ENCODE results near the gene VPS4B. TPM values are rescaled to one million over a fixed set of nuclear protein-coding genes. Genes with fewer than 3 reads are reported as not detected.

VPS4B gene
- total RNA-seq, 1 experiment from 2014 or later = 35.0 TPM

GRCh38 chr18:63446266-63446665 lies 24.0 kb upstream of the VPS4B start:
- no peaks in the 10 kb centered on the region for H3K4me1 Mint-ChIP-seq (ENCODE audit: low read depth, unreplicated experiment)
- no peak for TF ChIP-seq CTCF (IDR thresholded peaks at IDR 0.05; ENCODE audit: insufficient read depth in 1 of 2, low read depth in 1 of 2, low read length in 1 of 2, severe bottlenecking in 1 of 2, unreplicated experiment in 1 of 2)
- Histone ChIP-seq H3K36me3 (ENCODE audit: control insufficient read depth, insufficient read depth, low read length) (no peaks in the 10 kb centered on the region), H3K27me3 (replicated peaks; ENCODE audit: control insufficient read depth, insufficient read depth, low read length) (no peaks in the 10 kb centered on the region), H3K4me3 (ENCODE audit: low read depth, low read length) (no peak overlapping the region), H3K9me3 (no peaks in the 10 kb centered on the region), H3K4me1 (no peaks in the 10 kb centered on the region)
- intact Hi-C loops (cut with micrococcal nuclease; ENCODE audit: unreplicated experiment) = no loop called here
- H3K9me3 Mint-ChIP-seq (ENCODE audit: unreplicated experiment) = no peaks in the 10 kb centered on the region
- H3K4me3 Mint-ChIP-seq (ENCODE audit: unreplicated experiment) = no peak overlapping the region
- no peak for DNase-seq
- no peak overlapping the region for H3K27ac Mint-ChIP-seq (ENCODE audit: unreplicated experiment)
- CTCF ChIA-PET = no interaction called here
- H3K36me3 Mint-ChIP-seq (ENCODE audit: insufficient read depth, unreplicated experiment) = no peaks in the 10 kb centered on the region
- POLR2A ChIA-PET = no interaction called here
- no TSS peak for BruUV-seq (replicated peaks)
- peaks cover 3% of the 10 kb centered on the region for H3K27me3 Mint-ChIP-seq (ENCODE audit: insufficient read depth, unreplicated experiment)

GRCh38 chr18:63445037-63445436 lies 22.8 kb upstream of the VPS4B start:
- Histone ChIP-seq H3K9me3 (no peaks in the 10 kb centered on the region), H3K27me3 (replicated peaks; ENCODE audit: control insufficient read depth, insufficient read depth, low read length) (no peaks in the 10 kb centered on the region), H3K36me3 (ENCODE audit: control insufficient read depth, insufficient read depth, low read length) (no peaks in the 10 kb centered on the region), H3K4me1 (no peaks in the 10 kb centered on the region), H3K4me3 (ENCODE audit: low read depth, low read length) (no peak overlapping the region)
- no peak for DNase-seq
- Mint-ChIP-seq H3K27ac (ENCODE audit: unreplicated experiment) (no peak overlapping the region), H3K4me3 (ENCODE audit: unreplicated experiment) (no peak overlapping the region), H3K9me3 (ENCODE audit: unreplicated experiment) (no peaks in the 10 kb centered on the region), H3K36me3 (ENCODE audit: insufficient read depth, unreplicated experiment) (no peaks in the 10 kb centered on the region), H3K27me3 (ENCODE audit: insufficient read depth, unreplicated experiment) (peaks cover 3% of the 10 kb centered on the region), H3K4me1 (ENCODE audit: low read depth, unreplicated experiment) (no peaks in the 10 kb centered on the region)
- intact Hi-C loops (cut with micrococcal nuclease; ENCODE audit: unreplicated experiment) = no loop called here
- ChIA-PET CTCF (no interaction called here), POLR2A (no interaction called here)
- BruUV-seq (replicated peaks) = no TSS peak
- TF ChIP-seq CTCF (IDR thresholded peaks at IDR 0.05; ENCODE audit: insufficient read depth in 1 of 2, low read depth in 1 of 2, low read length in 1 of 2, severe bottlenecking in 1 of 2, unreplicated experiment in 1 of 2) = no peak

- POLR2A ChIA-PET = no interaction called here
- Histone ChIP-seq H3K27me3 (replicated peaks; ENCODE audit: control insufficient read depth, insufficient read depth, low read length) (no peaks in the 10 kb centered on the region), H3K4me1 (no peaks in the 10 kb centered on the region), H3K9me3 (no peaks in the 10 kb centered on the region), H3K4me3 (ENCODE audit: low read depth, low read length) (no peak overlapping the region), H3K36me3 (ENCODE audit: control insufficient read depth, insufficient read depth, low read length) (no peaks in the 10 kb centered on the region)
- H3K36me3 Mint-ChIP-seq (ENCODE audit: insufficient read depth, unreplicated experiment) = no peaks in the 10 kb centered on the region
- no peaks in the 10 kb centered on the region for H3K4me1 Mint-ChIP-seq (ENCODE audit: low read depth, unreplicated experiment)
- H3K9me3 Mint-ChIP-seq (ENCODE audit: unreplicated experiment) = no peaks in the 10 kb centered on the region
- CTCF ChIA-PET = no interaction called here
- no peak for DNase-seq
- H3K27ac Mint-ChIP-seq (ENCODE audit: unreplicated experiment) = no peak overlapping the region
- TF ChIP-seq CTCF (IDR thresholded peaks at IDR 0.05; ENCODE audit: insufficient read depth in 1 of 2, low read depth in 1 of 2, low read length in 1 of 2, severe bottlenecking in 1 of 2, unreplicated experiment in 1 of 2) = no peak
- no TSS peak for BruUV-seq (replicated peaks)
- no peak overlapping the region for H3K4me3 Mint-ChIP-seq (ENCODE audit: unreplicated experiment)
- peaks cover 3% of the 10 kb centered on the region for H3K27me3 Mint-ChIP-seq (ENCODE audit: insufficient read depth, unreplicated experiment)
- intact Hi-C loops (cut with micrococcal nuclease; ENCODE audit: unreplicated experiment) = no loop called here
Measured at GRCh38 chr18:63444580-63444979, 22.3 kb upstream of the VPS4B start.
